Measurements from ENCODE around the gene NT5C1B. TPM values are rescaled to one million over a fixed set of nuclear protein-coding genes. Genes with fewer than 3 reads are reported as not detected.

The NT5C1B gene
- polyA plus RNA-seq, 2 of the 4 experiments (the other 2 are of a cell fraction): not detected

- H3K9me3 ChIP-seq: no peaks in the 10 kb centered on the region
- CTCF ChIA-PET: no interaction called here
- ATAC-seq (no peak), FAIRE-seq (no peak), DNase-seq (ENCODE audit: low read depth in 1 of 2, low spot score in 1 of 2) (no peak)
- 48% methylated on average over 2 of the region's 2 CpGs for WGBS (ENCODE audit: missing lambda C conversion rate)
- no peak overlapping the region for H3K27ac ChIP-seq
- H3K4me2 ChIP-seq: no peak overlapping the region
- TF ChIP-seq RFX5 (IDR thresholded peaks at IDR 0.05) (no peak), CBX2 (IDR thresholded peaks at IDR 0.05; ENCODE audit: borderline replicate concordance, low read depth) (no peak), KDM5A (IDR thresholded peaks at IDR 0.05) (no peak), ELK1 (IDR thresholded peaks at IDR 0.05; ENCODE audit: low read depth, low read length) (no peak), EHMT2 (IDR thresholded peaks at IDR 0.05; ENCODE audit: low read depth) (no peak), NR3C1 (IDR thresholded peaks at IDR 0.05) (no peak)
- peaks cover 7% of the 10 kb centered on the region; the same call in 2 of the 3 replicates for H3K4me1 ChIP-seq
- POLR2A ChIA-PET: no interaction called here
- H3K4me3 ChIP-seq: no peak overlapping the region
Observed at GRCh38 chr2:18550433-18550832, 38.9 kb downstream of the NT5C1B start.

- H3K4me2 ChIP-seq: no peak overlapping the region
- H3K9me3 ChIP-seq: no peaks in the 10 kb centered on the region
- DNase-seq (ENCODE audit: low read depth in 1 of 2, low spot score in 1 of 2) (no peak), ATAC-seq (no peak), FAIRE-seq (no peak)
- H3K4me3 ChIP-seq: no peak overlapping the region
- H3K4me1 ChIP-seq: peaks cover 7% of the 10 kb centered on the region; the same call in 2 of the 3 replicates
- POLR2A ChIA-PET: no interaction called here
- no peak overlapping the region for H3K27ac ChIP-seq
- WGBS (ENCODE audit: missing lambda C conversion rate): 70% methylated on average over 2 of the region's 2 CpGs
- TF ChIP-seq PBX3 (IDR thresholded peaks at IDR 0.05) (no peak), EP300 (IDR thresholded peaks at IDR 0.05) (no peak), USF2 (IDR thresholded peaks at IDR 0.05) (no peak), HDAC2 (IDR thresholded peaks at IDR 0.05) (no peak), KDM5A (IDR thresholded peaks at IDR 0.05) (no peak), JUNB (IDR thresholded peaks at IDR 0.05) (no peak), HOXB13 (CRISPR knock-in tag; IDR thresholded peaks at IDR 0.05; ENCODE audit: low read depth) (no peak), ELK1 (IDR thresholded peaks at IDR 0.05; ENCODE audit: low read depth, low read length) (no peak), FOSL2 (IDR thresholded peaks at IDR 0.05) (no peak), FOSL2 (CRISPR knock-in tag; IDR thresholded peaks at IDR 0.05) (no peak), RNF2 (IDR thresholded peaks at IDR 0.05; ENCODE audit: borderline replicate concordance, low read depth) (no peak), MAFK (IDR thresholded peaks at IDR 0.05; ENCODE audit: partially characterized antibody) (no peak), ATOH8 (CRISPR knock-in tag; IDR thresholded peaks at IDR 0.05; ENCODE audit: low read depth) (no peak), HMGXB4 (CRISPR knock-in tag; IDR thresholded peaks at IDR 0.05; ENCODE audit: borderline replicate concordance) (no peak), POLR2A (IDR thresholded peaks at IDR 0.05; ENCODE audit: low read length) (no peak)
- CTCF ChIA-PET: interaction anchor here (1.2 to 1.7 kb wide), 2 partner anchors 10 to 12 kb away, joined by 3 to 4 read pairs; no protein-coding TSS in a partner anchor
Observed at GRCh38 chr2:18549083-18549482, 40.3 kb downstream of the NT5C1B start.

Data from A549 (cell line).